PC-9 (cell line): ENCODE measurements around the gene MUCL3. TPM values are rescaled to one million over a fixed set of nuclear protein-coding genes. Genes with fewer than 3 reads are reported as not detected.

Experiments
- BruUV-seq: library from RNA; stranded (reverse); fragments of 400-500 nt; replicated peaks from 2 replicates; lab custom pipeline; 2021; lab: Mats Ljungman, UMichigan
- CTCF ChIA-PET: fragments of 300-600 bp; sonication (Branson Sonifier 250); formaldehyde crosslinking; loops from one replicate; lab custom pipeline; 2022; ENCODE audit warnings: antibody characterized with exemption; lab: Charles Lee
- POLR2A ChIA-PET: fragments of 300-600 bp; sonication (Branson Sonifier 250); formaldehyde crosslinking; loops from one replicate; lab custom pipeline; 2022; ENCODE audit warnings: antibody characterized with exemption; ENCODE audit not compliant: unreplicated experiment; lab: Charles Lee
- DNase-seq, 2 experiments: peaks; one replicate each; pipeline versions ENCODE4 v3.0.0 to v3.0.0-alpha.2; 2015 to 2022; ENCODE audit warnings: mixed read lengths in 1 of 2
- H2AFZ ChIP-seq: fragments of 200-600 bp; sonication (generic); 2 replicates; pipeline ENCODE4 v1.8.1; 2017; ENCODE audit warnings: antibody characterized with exemption
- H3F3A ChIP-seq: fragments of 200-600 bp; sonication (generic); 2 replicates; pipeline ENCODE4 v1.8.1; 2017; ENCODE audit warnings: antibody characterized with exemption, mild to moderate bottlenecking, low read depth; ENCODE audit not compliant: insufficient read depth
- H3K27ac ChIP-seq: fragments of 200-600 bp; sonication (generic); 2 replicates; pipeline ENCODE4 v1.6.1; 2016; ENCODE audit warnings: mixed run types
- H3K27me3 ChIP-seq: fragments of 200-600 bp; sonication (generic); 2 replicates; pipeline ENCODE4 v1.6.1; 2016; ENCODE audit warnings: low read depth, mixed run types; ENCODE audit not compliant: insufficient read depth
- H3K36me3 ChIP-seq: fragments of 200-600 bp; sonication (generic); 2 replicates; pipeline ENCODE4 v1.6.1; 2016; ENCODE audit warnings: low read depth, mixed run types
- H3K4me1 ChIP-seq: fragments of 200-600 bp; sonication (generic); replicated peaks from 2 replicates; pipeline ENCODE4 v1.6.1; 2016; ENCODE audit warnings: mixed run types; ENCODE audit not compliant: insufficient read depth
- H3K4me2 ChIP-seq: fragments of 200-600 bp; sonication (generic); 2 replicates; pipeline ENCODE4 v1.6.1; 2017; ENCODE audit warnings: mixed run types
- H3K4me3 ChIP-seq: fragments of 200-600 bp; sonication (generic); 2 replicates; pipeline ENCODE4 v1.6.1; 2016; ENCODE audit warnings: mixed run types
- H3K79me2 ChIP-seq: fragments of 200-600 bp; sonication (generic); 2 replicates; pipeline ENCODE4 v1.6.1; 2017; ENCODE audit warnings: low read depth, mixed run types
- H3K9me2 ChIP-seq: fragments of 200-600 bp; sonication (generic); 2 replicates; pipeline ENCODE4 v1.8.1; 2017; ENCODE audit warnings: mild to moderate bottlenecking; ENCODE audit not compliant: insufficient read depth
- H3K9me3 ChIP-seq: fragments of 200-600 bp; sonication (generic); 2 replicates; pipeline ENCODE4 v1.8.1; 2016; ENCODE audit warnings: low read depth; ENCODE audit not compliant: insufficient read depth
- H4K20me1 ChIP-seq: fragments of 200-600 bp; sonication (generic); 2 replicates; pipeline ENCODE4 v1.8.1; 2017; ENCODE audit not compliant: insufficient read depth
- CTCF ChIP-seq: fragments of 200-600 bp; sonication (generic); conservative IDR thresholded peaks from 2 replicates; pipeline ENCODE4 v1.6.1; 2017; ENCODE audit warnings: mixed run types, antibody characterized with exemption, mild to moderate bottlenecking, moderate library complexity
- EZH2 ChIP-seq: fragments of 200-600 bp; sonication (generic); IDR thresholded peaks from 2 replicates; pipeline ENCODE4 v1.8.0; 2017; ENCODE audit warnings: antibody characterized with exemption, low read depth
- intact Hi-C: fragments of 100-400 bp; cut with micrococcal nuclease; formaldehyde crosslinking; loops from one replicate; pipeline ENCODE4 v1.10.0; 2022; ENCODE audit not compliant: unreplicated experiment
- total RNA-seq: library from RNA; stranded (reverse); gene quantifications from 2 replicates; pipeline ENCODE4 v1.2.3, GENCODE V29; 2021

The MUCL3 gene
- total RNA-seq, 1 experiment from 2014 or later: not detected

GRCh38 chr6:30974490-30975252 is 33.9 kb downstream of the MUCL3 start:
- no peaks in the 10 kb centered on the region for H3F3A ChIP-seq
- intact Hi-C loops: no loop called here
- CTCF ChIA-PET: interaction anchor here (0.6 to 0.8 kb wide), 2 partner anchors 94 to 521 kb away, joined by 3 read pairs; no protein-coding TSS in a partner anchor
- peaks cover 7% of the 10 kb centered on the region for H3K4me1 ChIP-seq
- no peaks in the 10 kb centered on the region for H3K79me2 ChIP-seq
- no peak overlapping the region for H3K27ac ChIP-seq
- H3K36me3 ChIP-seq: no peaks in the 10 kb centered on the region
- DNase-seq: no peak
- H3K4me3 ChIP-seq: no peak overlapping the region
- no peak for TF ChIP-seq EZH2
- TF ChIP-seq CTCF: no peak
- BruUV-seq: no TSS peak
- no peaks in the 10 kb centered on the region for H3K9me2 ChIP-seq
- H4K20me1 ChIP-seq: no peaks in the 10 kb centered on the region
- H3K4me2 ChIP-seq: no peak overlapping the region
- no peak overlapping the region for H2AFZ ChIP-seq
- POLR2A ChIA-PET: no interaction called here
- no peaks in the 10 kb centered on the region for H3K27me3 ChIP-seq
- no peaks in the 10 kb centered on the region for H3K9me3 ChIP-seq

GRCh38 chr6:30979141-30979540 is 38.4 kb downstream of the MUCL3 start:
- H3K27ac ChIP-seq: no peak overlapping the region
- H3K9me2 ChIP-seq: no peaks in the 10 kb centered on the region
- no peaks in the 10 kb centered on the region for H3K27me3 ChIP-seq
- H3F3A ChIP-seq: peaks cover 10% of the 10 kb centered on the region; the same call in 1 of the 2 replicates
- no peaks in the 10 kb centered on the region for H3K36me3 ChIP-seq
- no TSS peak for BruUV-seq
- H3K4me3 ChIP-seq: no peak overlapping the region
- H3K4me1 ChIP-seq: peaks cover 13% of the 10 kb centered on the region
- TF ChIP-seq EZH2 (no peak), CTCF (no peak)
- intact Hi-C loops: no loop called here
- H4K20me1 ChIP-seq: no peaks in the 10 kb centered on the region
- no peak overlapping the region for H3K4me2 ChIP-seq
- ChIA-PET POLR2A (no interaction called here), CTCF (no interaction called here)
- H3K79me2 ChIP-seq: no peaks in the 10 kb centered on the region
- H2AFZ ChIP-seq: no peak overlapping the region
- H3K9me3 ChIP-seq: no peaks in the 10 kb centered on the region
- no peak for DNase-seq

- no peak overlapping the region for H3K4me2 ChIP-seq
- no peak overlapping the region for H3K4me3 ChIP-seq
- intact Hi-C loops: no loop called here
- no peaks in the 10 kb centered on the region for H3K9me3 ChIP-seq
- H3K9me2 ChIP-seq: no peaks in the 10 kb centered on the region
- H2AFZ ChIP-seq: no peak overlapping the region
- BruUV-seq: no TSS peak
- ChIA-PET CTCF (no interaction called here), POLR2A (interaction anchor here (0.6 kb wide), 1 partner anchor 368 kb away, joined by 3 read pairs; no protein-coding TSS in a partner anchor)
- peaks cover 10% of the 10 kb centered on the region; the same call in 1 of the 2 replicates for H3F3A ChIP-seq
- H3K36me3 ChIP-seq: no peaks in the 10 kb centered on the region
- no peaks in the 10 kb centered on the region for H3K79me2 ChIP-seq
- no peak overlapping the region for H3K27ac ChIP-seq
- no peaks in the 10 kb centered on the region for H4K20me1 ChIP-seq
- DNase-seq: no peak
- peaks cover 10% of the 10 kb centered on the region for H3K4me1 ChIP-seq
- no peak for TF ChIP-seq EZH2
- TF ChIP-seq CTCF: no peak
- H3K27me3 ChIP-seq: no peaks in the 10 kb centered on the region
These were observed 38.9 kb downstream of the MUCL3 start for GRCh38 chr6:30979690-30980089.
